GM23338 (cell line): ENCODE data around the gene PTPRJ.

ENCODE experiments used
- CREB1 ChIP-seq: fragments of 250-450 bp; sonication (Bioruptor Pico); IDR thresholded peaks from 2 replicates; pipeline ENCODE4 v1.5.0; 2020; ENCODE audit warnings: low read depth, mild to moderate bottlenecking, moderate library complexity
- CTCF ChIP-seq, 2 experiments: fragments of 200-600 bp in 1 of 2; sonication (generic) in 1 of 2; conservative IDR thresholded peaks; 2 replicates each; pipeline versions ENCODE4 v1.5.1 to v1.6.1; 2016 to 2017; ENCODE audit warnings: antibody characterized with exemption in 2 of 2, low read depth in 2 of 2, mild to moderate bottlenecking in 2 of 2, moderate library complexity in 1 of 2
- ETS1 ChIP-seq: IDR thresholded peaks from 2 replicates; pipeline ENCODE4 v1.6.1; 2016; ENCODE audit warnings: antibody characterized with exemption
- EZH2 ChIP-seq: fragments of 200-600 bp; sonication (generic); IDR thresholded peaks from one replicate; pipeline ENCODE4 v1.8.0; 2017; ENCODE audit warnings: antibody characterized with exemption, mild to moderate bottlenecking, low read depth; ENCODE audit not compliant: unreplicated experiment
- EZH2phosphoT487 ChIP-seq: fragments of 200-600 bp; sonication (generic); IDR thresholded peaks from one replicate; pipeline ENCODE4 v1.8.1; 2018; ENCODE audit warnings: antibody characterized with exemption; ENCODE audit not compliant: unreplicated experiment
- JUNB ChIP-seq: IDR thresholded peaks from one replicate; pipeline ENCODE4 v1.6.1; 2016; ENCODE audit warnings: antibody characterized with exemption; ENCODE audit not compliant: unreplicated experiment
- POLR2AphosphoS5 ChIP-seq: IDR thresholded peaks from 2 replicates; pipeline ENCODE4 v1.6.1; 2016; ENCODE audit warnings: antibody characterized with exemption, low read depth
- REST ChIP-seq: IDR thresholded peaks from one replicate; pipeline ENCODE4 v1.6.1; 2018; ENCODE audit warnings: antibody characterized with exemption; ENCODE audit not compliant: unreplicated experiment
- STAT1 ChIP-seq: IDR thresholded peaks from one replicate; pipeline ENCODE4 v1.6.1; 2016; ENCODE audit warnings: antibody characterized with exemption; ENCODE audit not compliant: unreplicated experiment
- ZNF331 ChIP-seq: fragments of 250-450 bp; sonication (Bioruptor Pico); IDR thresholded peaks from 2 replicates; pipeline ENCODE4 v1.5.0; 2020; ENCODE audit warnings: low read depth, mild to moderate bottlenecking, moderate library complexity
- ZNF462 ChIP-seq: fragments of 250-450 bp; sonication (Bioruptor Pico); IDR thresholded peaks from 2 replicates; pipeline ENCODE4 v1.5.0; 2020; ENCODE audit warnings: mild to moderate bottlenecking, moderate library complexity

- TF ChIP-seq CTCF (conservative IDR thresholded peaks at IDR 0.05; ENCODE audit: low read depth in 2 of 2) = no peak
- no peak for TF ChIP-seq EZH2
- no peak for TF ChIP-seq REST
- TF ChIP-seq ZNF462 (CRISPR knock-in tag) = no peak
- TF ChIP-seq CREB1 (CRISPR knock-in tag) = no peak
- no peak for TF ChIP-seq ETS1
- no peak for TF ChIP-seq POLR2AphosphoS5
- no peak for TF ChIP-seq JUNB
- TF ChIP-seq ZNF331 = no peak
- no peak for TF ChIP-seq EZH2phosphoT487
- TF ChIP-seq STAT1 = no peak
Observed at GRCh38 chr11:47944632-47945031, 35.7 kb upstream of the PTPRJ start.
